Spleen (tissue), 11 donors: Measurements from ENCODE around the gene ADGRB2. TPM values are rescaled to one million over a fixed set of nuclear protein-coding genes. Genes with fewer than 3 reads are reported as not detected.

Experiments used
- DNase-seq: peaks from one replicate; pipeline ENCODE4 v3.0.0-alpha.2; 2020
- H3K27ac ChIP-seq, 8 donors: fragments of 200-600 bp; sonication (generic) in 7 of 8; 1 replicate in 4 of 8; 2 replicates in 4 of 8; pipeline versions ENCODE4 v1.5.0 to v1.8.0; 2016 to 2021; ENCODE audit warnings: inconsistent platforms in 4 of 8, mild to moderate bottlenecking in 4 of 8, moderate library complexity in 1 of 8
- H3K27me3 ChIP-seq, 7 donors: fragments of 200-600 bp; sonication (generic) in 6 of 7; replicated peaks in 1 of 7; 1 replicate in 4 of 7; 2 replicates in 3 of 7; pipeline versions ENCODE4 v1.5.0 to v1.8.0; 2016 to 2021; ENCODE audit warnings: inconsistent platforms in 3 of 7, mild to moderate bottlenecking in 1 of 7
- H3K36me3 ChIP-seq, 6 donors: fragments of 200-600 bp; sonication (generic) in 5 of 6; 1 replicate in 4 of 6; 2 replicates in 2 of 6; pipeline versions ENCODE4 v1.5.0 to v1.8.0; 2016 to 2021; ENCODE audit warnings: inconsistent platforms in 2 of 6
- H3K4me1 ChIP-seq, 6 donors: fragments of 200-600 bp; sonication (generic) in 5 of 6; 1 replicate in 3 of 6; 2 replicates in 3 of 6; pipeline versions ENCODE4 v1.5.0 to v1.8.0; 2016 to 2021; ENCODE audit warnings: inconsistent platforms in 3 of 6
- H3K4me3 ChIP-seq, 8 donors: fragments of 200-600 bp; sonication (generic) in 7 of 8; 1 replicate in 4 of 8; 2 replicates in 4 of 8; pipeline versions ENCODE4 v1.5.0 to v1.8.0; 2016 to 2021; ENCODE audit warnings: inconsistent platforms in 4 of 8, mild to moderate bottlenecking in 4 of 8, moderate library complexity in 2 of 8
- H3K9me3 ChIP-seq, 8 donors: fragments of 200-600 bp; sonication (generic) in 7 of 8; 1 replicate in 4 of 8; 2 replicates in 4 of 8; pipeline versions ENCODE4 v1.5.0 to v1.8.0; 2016 to 2021; ENCODE audit warnings: inconsistent platforms in 4 of 8
- POLR2A ChIP-seq, 3 donors: fragments of 450-650 bp; IDR thresholded peaks; one replicate each; pipeline ENCODE4 v1.5.1; 2017; ENCODE audit warnings: antibody characterized with exemption in 3 of 3, mild to moderate bottlenecking in 1 of 3
- POLR2AphosphoS5 ChIP-seq, 3 donors: sonication (generic); formaldehyde crosslinking; IDR thresholded peaks; one replicate each; pipeline ENCODE4 v1.5.1; 2017; ENCODE audit warnings: antibody characterized with exemption in 3 of 3
- WGBS, 5 donors: extraction: QIAGEN DNeasy Blood & Tissue Kit in 3 of 5; methylation state at CpG; one replicate each; pipeline versions ENCODE4 v1.1.5 to v1.1.7; 2013 to 2018; 5-methylcytosine and 5-hydroxymethylcytosine counted together
- intact Hi-C: fragments of 100-400 bp; cut with DNase I; formaldehyde crosslinking; loops from one replicate; pipeline ENCODE4 v1.15.0; 2023; ENCODE audit warnings: low total_unique reads
- polyA plus RNA-seq, 3 donors: library from polyadenylated mRNA; stranded (reverse); fragments of 200-250 nt; gene quantifications; one replicate each; pipeline ENCODE4 v1.2.1, GENCODE V29; 2013
- total RNA-seq, 7 donors: library from RNA; depleted of rRNA in 3 of 7; stranded (reverse); fragments of >200 nt in 3 of 7; fragmentation: NEBNext Ultra II Directional in 4 of 7; extraction: Animal tissue kit (Norgen Biotek cat#: 25700) in 4 of 7; gene quantifications; one replicate each; pipeline versions ENCODE4 v1.1.0 to v1.2.1, GENCODE V29; 2016 to 2021
- TF ChIP-seq, protein P1 (sequence below), 11 experiments: fragments of 200-600 bp in 7 of 11; fragments of 450-650 bp in 4 of 11; sonication (generic) in 4 of 11; IDR thresholded peaks in 8 of 11; conservative IDR thresholded peaks in 3 of 11; 1 replicate in 7 of 11; 2 replicates in 4 of 11; pipeline versions ENCODE4 v1.4.0 to v1.8.0; 2016 to 2021; ENCODE audit warnings: antibody characterized with exemption in 11 of 11, inconsistent platforms in 4 of 11, mild to moderate bottlenecking in 1 of 11
- donor health status: healthy with polysubstance abuse.
- donor health status: DM: no; HTN: no; CAD: no; lungs with moderate emphysema.
- donor health status: DM: no; HTN: no; CAD: no.
- donor health status: Bipolar disorder and iron deficiency.
- donor health status: healthy.
- donor health status: DM: no; HTN: no; CAD: no.
- donor health status: DM: yes; HTN: yes; CAD: no.

ADGRB2 gene
- total and polyA plus RNA-seq, 10 donors, result 0.52 to 5.1 (median 1.5) TPM

DNA sequence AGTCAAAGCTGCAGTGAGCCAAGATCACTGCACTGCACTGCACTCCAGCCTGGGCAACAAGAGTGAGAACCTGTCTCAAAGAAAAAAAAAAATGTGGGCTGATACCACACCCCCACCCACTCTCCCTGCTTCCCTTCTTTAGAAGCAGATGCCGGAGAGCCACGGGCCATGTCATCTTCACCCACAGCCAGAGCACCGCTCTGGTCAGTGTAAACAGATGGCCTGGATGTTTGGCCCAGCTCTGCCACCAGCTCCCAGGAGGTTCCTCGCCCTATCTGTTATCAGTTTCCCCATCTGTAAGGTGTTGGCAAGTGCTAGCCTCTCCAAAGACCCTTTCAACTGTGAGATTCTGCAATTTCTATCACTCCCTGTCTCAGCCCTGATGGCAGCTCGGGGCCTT is 11.9 kb upstream of the ADGRB2 start:
- H3K36me3 ChIP-seq, result no peaks in the 10 kb centered on the region
- no peaks in the 10 kb centered on the region for H3K9me3 ChIP-seq
- no peak overlapping the region for H3K4me3 ChIP-seq
- H3K27ac ChIP-seq, result no peak overlapping the region
- DNase-seq, result no peak
- TF ChIP-seq POLR2AphosphoS5 (IDR thresholded peaks at IDR 0.05) (no peak), POLR2A (IDR thresholded peaks at IDR 0.05) (no peak)
- TF ChIP-seq, protein P1, sequence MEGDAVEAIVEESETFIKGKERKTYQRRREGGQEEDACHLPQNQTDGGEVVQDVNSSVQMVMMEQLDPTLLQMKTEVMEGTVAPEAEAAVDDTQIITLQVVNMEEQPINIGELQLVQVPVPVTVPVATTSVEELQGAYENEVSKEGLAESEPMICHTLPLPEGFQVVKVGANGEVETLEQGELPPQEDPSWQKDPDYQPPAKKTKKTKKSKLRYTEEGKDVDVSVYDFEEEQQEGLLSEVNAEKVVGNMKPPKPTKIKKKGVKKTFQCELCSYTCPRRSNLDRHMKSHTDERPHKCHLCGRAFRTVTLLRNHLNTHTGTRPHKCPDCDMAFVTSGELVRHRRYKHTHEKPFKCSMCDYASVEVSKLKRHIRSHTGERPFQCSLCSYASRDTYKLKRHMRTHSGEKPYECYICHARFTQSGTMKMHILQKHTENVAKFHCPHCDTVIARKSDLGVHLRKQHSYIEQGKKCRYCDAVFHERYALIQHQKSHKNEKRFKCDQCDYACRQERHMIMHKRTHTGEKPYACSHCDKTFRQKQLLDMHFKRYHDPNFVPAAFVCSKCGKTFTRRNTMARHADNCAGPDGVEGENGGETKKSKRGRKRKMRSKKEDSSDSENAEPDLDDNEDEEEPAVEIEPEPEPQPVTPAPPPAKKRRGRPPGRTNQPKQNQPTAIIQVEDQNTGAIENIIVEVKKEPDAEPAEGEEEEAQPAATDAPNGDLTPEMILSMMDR (IDR thresholded peaks at IDR 0.05 in 8 of 11, conservative IDR thresholded peaks at IDR 0.05 in 3 of 11), result no peak
- 79 to 88% (median 83%) methylated on average over 5 of the region's 5 CpGs for WGBS, 5 donors
- intact Hi-C loops, result loop anchor here (10.0 kb wide), 1 partner anchor 51 kb away; no protein-coding TSS in a partner anchor
- peaks cover 14 to 22% (median 18%) of the 10 kb centered on the region in 6 donors for H3K4me1 ChIP-seq
- peaks cover 0 to 80% (median 35%) of the 10 kb centered on the region in 7 donors for H3K27me3 ChIP-seq

GRCh38 chr1:31775210-31775999 is 11.3 kb upstream of the ADGRB2 start:
- no peak for DNase-seq
- H3K9me3 ChIP-seq, result no peaks in the 10 kb centered on the region
- TF ChIP-seq POLR2A (IDR thresholded peaks at IDR 0.05) (no peak), POLR2AphosphoS5 (IDR thresholded peaks at IDR 0.05) (no peak)
- TF ChIP-seq, protein P1 (IDR thresholded peaks at IDR 0.05 in 8 of 11, conservative IDR thresholded peaks at IDR 0.05 in 3 of 11), result no peak
- no peak overlapping the region for H3K4me3 ChIP-seq
- H3K27me3 ChIP-seq, result peaks cover 0 to 82% (median 35%) of the 10 kb centered on the region in 7 donors
- intact Hi-C loops, result loop anchor here (10.0 kb wide), 1 partner anchor 51 kb away; no protein-coding TSS in a partner anchor
- 74 to 94% (median 77%) methylated on average over 10 of the region's 10 CpGs for WGBS, 5 donors
- no peaks in the 10 kb centered on the region for H3K36me3 ChIP-seq
- H3K27ac ChIP-seq, result no peak overlapping the region
- peaks cover 14 to 22% (median 18%) of the 10 kb centered on the region in 6 donors for H3K4me1 ChIP-seq

DNA sequence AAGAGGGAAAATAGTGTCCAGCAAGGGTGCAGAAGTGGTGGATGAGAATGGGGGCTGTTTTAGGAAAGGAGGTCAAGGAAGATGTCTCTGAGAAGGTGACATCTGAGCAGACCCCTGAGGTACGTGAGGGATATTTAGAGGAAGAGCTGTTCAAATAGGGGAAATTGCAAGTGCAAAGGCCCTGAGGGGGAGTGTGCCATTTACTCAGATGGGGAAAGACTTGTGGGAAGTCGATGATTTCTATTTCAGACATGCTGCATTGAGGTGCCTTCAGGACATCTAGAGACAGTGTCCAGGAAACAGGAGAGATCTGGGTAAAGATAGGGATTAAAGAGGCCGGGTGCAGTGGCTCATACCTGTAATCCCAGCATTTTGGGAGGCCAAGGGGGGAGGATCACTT is 10.4 kb upstream of the ADGRB2 start:
- intact Hi-C loops, result loop anchor here (10.0 kb wide), 1 partner anchor 50 kb away; no protein-coding TSS in a partner anchor
- no peaks in the 10 kb centered on the region for H3K36me3 ChIP-seq
- TF ChIP-seq, protein P1 (IDR thresholded peaks at IDR 0.05 in 8 of 11, conservative IDR thresholded peaks at IDR 0.05 in 3 of 11), result no peak
- TF ChIP-seq POLR2AphosphoS5 (IDR thresholded peaks at IDR 0.05) (no peak), POLR2A (IDR thresholded peaks at IDR 0.05) (no peak)
- 55 to 71% (median 65%) methylated on average over 3 of the region's 3 CpGs for WGBS, 5 donors
- H3K27me3 ChIP-seq, result peaks cover 0 to 82% (median 35%) of the 10 kb centered on the region in 7 donors
- no peak overlapping the region for H3K27ac ChIP-seq
- peaks cover 14 to 32% (median 23%) of the 10 kb centered on the region in 6 donors for H3K4me1 ChIP-seq
- no peak for DNase-seq
- no peak overlapping the region for H3K4me3 ChIP-seq
- no peaks in the 10 kb centered on the region for H3K9me3 ChIP-seq

- Histone ChIP-seq H3K4me1 (peaks cover 15 to 38% (median 30%) of the 10 kb centered on the region in 6 donors), H3K36me3 (no peaks in the 10 kb centered on the region), H3K27ac (no peak overlapping the region), H3K27me3 (peaks cover 0 to 79% (median 35%) of the 10 kb centered on the region in 7 donors), H3K9me3 (no peaks in the 10 kb centered on the region), H3K4me3 (no peak overlapping the region)
- TF ChIP-seq, protein P1 (IDR thresholded peaks at IDR 0.05 in 8 of 11, conservative IDR thresholded peaks at IDR 0.05 in 3 of 11), result no peak
- no peak for TF ChIP-seq POLR2AphosphoS5 (IDR thresholded peaks at IDR 0.05)
- TF ChIP-seq POLR2A (IDR thresholded peaks at IDR 0.05), result no peak
- no peak for DNase-seq
- intact Hi-C loops, result loop anchor here (10.0 kb wide), 1 partner anchor 49 kb away; no protein-coding TSS in a partner anchor
- WGBS, 5 donors, result 77 to 90% (median 83%) methylated on average over 5 of the region's 5 CpGs
These were observed 9.7 kb upstream of the ADGRB2 start for GRCh38 chr1:31773861-31774260.
